ENCODE data around the gene ZCCHC24. TPM values are rescaled to one million over a fixed set of nuclear protein-coding genes. Genes with fewer than 3 reads are reported as not detected.

ZCCHC24 gene
- total RNA-seq, 2 experiments from 2014 or later: 0.98 to 2.2 TPM

DNA sequence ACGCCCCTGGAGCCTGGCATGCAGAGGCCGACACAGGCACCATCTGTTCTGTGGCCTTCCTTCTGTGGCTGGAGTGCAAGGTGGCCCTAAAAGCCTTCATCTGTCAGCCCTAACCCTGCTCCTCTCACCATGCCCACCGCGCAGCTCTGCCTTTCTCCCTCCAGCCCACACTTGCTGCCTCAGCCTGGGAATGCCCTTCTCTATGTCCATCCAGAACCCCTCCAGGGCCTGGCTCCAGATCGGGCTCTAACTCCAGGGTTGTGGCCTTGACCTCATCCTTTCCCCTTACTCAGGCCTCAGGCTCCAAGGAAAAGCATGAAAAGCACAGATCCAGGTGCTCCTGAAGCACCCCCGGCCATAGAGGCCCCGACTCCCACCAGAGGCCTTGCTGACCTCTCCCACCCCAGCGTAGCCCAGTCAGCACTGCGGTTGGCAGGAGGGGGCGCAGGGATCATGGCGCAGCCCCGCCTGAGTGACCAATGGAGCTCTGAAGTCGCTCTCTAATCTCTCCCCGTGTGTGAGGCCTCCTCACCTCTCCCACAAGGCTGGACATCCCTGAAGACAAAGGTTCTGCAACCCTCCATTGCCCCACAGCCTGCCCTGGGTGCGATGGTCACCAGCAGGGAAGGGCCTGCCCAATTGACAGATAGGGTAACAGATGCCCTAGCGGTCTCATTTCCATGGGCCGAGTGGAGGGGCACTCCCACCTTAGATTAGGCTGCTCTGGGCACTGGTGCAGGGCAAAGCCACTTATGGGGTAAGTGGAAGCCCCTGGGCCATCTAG is 9.2 kb downstream of the ZCCHC24 start:
- Histone ChIP-seq H4K20me1 (ENCODE audit: insufficient read depth, low read length) (no peaks in the 10 kb centered on the region), H3K9me3 (ENCODE audit: low read length) (no peaks in the 10 kb centered on the region), H3K27ac (ENCODE audit: low read depth, low read length, poor library complexity, severe bottlenecking) (no peak overlapping the region), H3K4me2 (ENCODE audit: low read length) (no peak overlapping the region), H3K79me2 (ENCODE audit: insufficient read depth, low read depth, low read length) (no peaks in the 10 kb centered on the region), H2AFZ (ENCODE audit: low read length) (no peak overlapping the region), H3K36me3 (ENCODE audit: insufficient read depth, low read length) (no peaks in the 10 kb centered on the region), H3K9me2 (ENCODE audit: insufficient read depth, low read length) (no peaks in the 10 kb centered on the region), H3K4me3 (ENCODE audit: low read depth, low read length, poor library complexity, severe bottlenecking) (no peak overlapping the region), H3K4me1 (ENCODE audit: insufficient read depth, low read length, poor library complexity, severe bottlenecking) (no peaks in the 10 kb centered on the region)
- ChIA-PET POLR2A (no interaction called here), CTCF (ENCODE audit: unreplicated experiment) (no interaction called here)
- BruUV-seq (replicated peaks): no TSS peak
- no peak for DNase-seq (ENCODE audit: low spot score)
- intact Hi-C loops (cut with micrococcal nuclease; ENCODE audit: unreplicated experiment): no loop called here
- TF ChIP-seq EZH2phosphoT487 (IDR thresholded peaks at IDR 0.05; ENCODE audit: borderline replicate concordance, low read depth, low read length): no peak
- TF ChIP-seq, protein P1, sequence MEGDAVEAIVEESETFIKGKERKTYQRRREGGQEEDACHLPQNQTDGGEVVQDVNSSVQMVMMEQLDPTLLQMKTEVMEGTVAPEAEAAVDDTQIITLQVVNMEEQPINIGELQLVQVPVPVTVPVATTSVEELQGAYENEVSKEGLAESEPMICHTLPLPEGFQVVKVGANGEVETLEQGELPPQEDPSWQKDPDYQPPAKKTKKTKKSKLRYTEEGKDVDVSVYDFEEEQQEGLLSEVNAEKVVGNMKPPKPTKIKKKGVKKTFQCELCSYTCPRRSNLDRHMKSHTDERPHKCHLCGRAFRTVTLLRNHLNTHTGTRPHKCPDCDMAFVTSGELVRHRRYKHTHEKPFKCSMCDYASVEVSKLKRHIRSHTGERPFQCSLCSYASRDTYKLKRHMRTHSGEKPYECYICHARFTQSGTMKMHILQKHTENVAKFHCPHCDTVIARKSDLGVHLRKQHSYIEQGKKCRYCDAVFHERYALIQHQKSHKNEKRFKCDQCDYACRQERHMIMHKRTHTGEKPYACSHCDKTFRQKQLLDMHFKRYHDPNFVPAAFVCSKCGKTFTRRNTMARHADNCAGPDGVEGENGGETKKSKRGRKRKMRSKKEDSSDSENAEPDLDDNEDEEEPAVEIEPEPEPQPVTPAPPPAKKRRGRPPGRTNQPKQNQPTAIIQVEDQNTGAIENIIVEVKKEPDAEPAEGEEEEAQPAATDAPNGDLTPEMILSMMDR (conservative IDR thresholded peaks at IDR 0.05; ENCODE audit: low read length): no peak

DNA sequence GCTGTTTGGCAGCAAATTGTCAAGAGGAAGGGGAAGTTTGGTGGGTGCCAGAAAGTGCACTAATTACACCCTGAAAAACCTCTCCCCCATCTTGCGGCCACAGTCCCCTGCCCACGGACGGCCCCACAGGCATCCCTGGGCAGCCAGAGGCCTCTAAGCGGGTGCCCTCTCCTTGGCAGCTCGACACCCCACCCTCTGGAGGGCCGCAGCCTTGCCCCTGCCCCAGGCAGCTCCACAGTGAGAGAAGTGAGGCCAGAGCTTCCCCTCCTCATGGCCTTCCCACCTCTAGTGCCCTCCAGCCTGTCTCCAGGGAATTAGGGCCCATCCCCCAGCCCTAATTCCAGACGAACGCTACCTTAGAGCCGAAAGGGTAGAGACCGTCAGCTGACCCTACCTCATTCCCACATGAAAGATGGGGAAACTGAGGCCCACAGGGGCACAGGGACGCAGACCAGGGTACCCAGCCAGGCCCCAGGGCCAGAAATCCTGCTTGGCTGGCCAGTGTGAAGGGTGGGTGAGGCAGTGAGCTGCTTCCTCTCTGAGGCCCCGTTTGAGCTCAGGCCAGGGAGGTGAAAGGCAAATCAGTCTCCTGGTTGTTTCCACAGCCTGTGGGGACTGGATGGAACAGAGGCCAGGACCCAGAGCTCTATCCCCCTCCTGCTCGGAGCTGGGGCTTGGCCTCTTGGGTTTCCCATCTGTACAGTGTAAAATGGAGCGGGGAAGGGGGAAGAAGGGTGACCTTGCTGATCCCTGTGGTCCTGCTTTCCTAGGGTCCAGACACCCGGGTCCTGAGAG is 10.0 kb downstream of the ZCCHC24 start:
- Histone ChIP-seq H3K4me3 (ENCODE audit: low read depth, low read length, poor library complexity, severe bottlenecking) (no peak overlapping the region), H4K20me1 (ENCODE audit: insufficient read depth, low read length) (no peaks in the 10 kb centered on the region), H3K9me3 (ENCODE audit: low read length) (no peaks in the 10 kb centered on the region), H3K4me1 (ENCODE audit: insufficient read depth, low read length, poor library complexity, severe bottlenecking) (no peaks in the 10 kb centered on the region), H3K9me2 (ENCODE audit: insufficient read depth, low read length) (no peaks in the 10 kb centered on the region), H3K27ac (ENCODE audit: low read depth, low read length, poor library complexity, severe bottlenecking) (no peak overlapping the region), H3K36me3 (ENCODE audit: insufficient read depth, low read length) (no peaks in the 10 kb centered on the region), H3K79me2 (ENCODE audit: insufficient read depth, low read depth, low read length) (no peaks in the 10 kb centered on the region), H3K4me2 (ENCODE audit: low read length) (no peak overlapping the region), H2AFZ (ENCODE audit: low read length) (no peak overlapping the region)
- intact Hi-C loops (cut with micrococcal nuclease; ENCODE audit: unreplicated experiment): no loop called here
- POLR2A ChIA-PET: no interaction called here
- no TSS peak for BruUV-seq (replicated peaks)
- CTCF ChIA-PET (ENCODE audit: unreplicated experiment): no interaction called here
- no peak for DNase-seq (ENCODE audit: low spot score)
- TF ChIP-seq EZH2phosphoT487 (IDR thresholded peaks at IDR 0.05; ENCODE audit: borderline replicate concordance, low read depth, low read length): no peak
- TF ChIP-seq, protein P1 (conservative IDR thresholded peaks at IDR 0.05; ENCODE audit: low read length): no peak

DNA sequence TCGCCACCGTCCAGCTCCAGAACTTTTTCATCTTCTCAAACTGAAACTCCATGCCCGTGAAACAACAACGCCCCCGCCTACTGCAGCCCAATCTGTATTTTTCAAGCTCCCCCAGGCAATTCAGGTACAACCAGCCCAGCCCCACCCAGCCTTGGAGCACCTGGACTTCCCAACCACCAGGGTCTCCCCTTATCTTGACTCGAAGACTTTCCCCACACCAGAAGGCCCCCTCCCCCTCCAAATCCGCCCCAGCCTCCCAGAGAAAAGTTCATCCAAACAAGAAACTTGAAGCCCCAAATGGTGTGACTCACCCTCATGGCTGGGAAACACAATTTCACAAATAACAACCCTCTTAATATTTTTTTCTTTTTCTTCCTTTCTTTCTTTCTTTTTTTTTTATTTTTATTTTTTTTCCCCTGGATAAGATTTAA is 10.6 kb downstream of the ZCCHC24 start:
- no peak overlapping the region for H3K4me2 ChIP-seq (ENCODE audit: low read length)
- intact Hi-C loops (cut with micrococcal nuclease; ENCODE audit: unreplicated experiment): no loop called here
- H2AFZ ChIP-seq (ENCODE audit: low read length): no peak overlapping the region
- ChIA-PET CTCF (ENCODE audit: unreplicated experiment) (no interaction called here), POLR2A (no interaction called here)
- no peaks in the 10 kb centered on the region for H3K4me1 ChIP-seq (ENCODE audit: insufficient read depth, low read length, poor library complexity, severe bottlenecking)
- no peaks in the 10 kb centered on the region for H4K20me1 ChIP-seq (ENCODE audit: insufficient read depth, low read length)
- H3K9me2 ChIP-seq (ENCODE audit: insufficient read depth, low read length): no peaks in the 10 kb centered on the region
- H3K79me2 ChIP-seq (ENCODE audit: insufficient read depth, low read depth, low read length): no peaks in the 10 kb centered on the region
- H3K9me3 ChIP-seq (ENCODE audit: low read length): no peaks in the 10 kb centered on the region
- H3K36me3 ChIP-seq (ENCODE audit: insufficient read depth, low read length): no peaks in the 10 kb centered on the region
- H3K4me3 ChIP-seq (ENCODE audit: low read depth, low read length, poor library complexity, severe bottlenecking): no peak overlapping the region
- no peak for DNase-seq (ENCODE audit: low spot score)
- TF ChIP-seq EZH2phosphoT487 (IDR thresholded peaks at IDR 0.05; ENCODE audit: borderline replicate concordance, low read depth, low read length): no peak
- TF ChIP-seq, protein P1 (conservative IDR thresholded peaks at IDR 0.05; ENCODE audit: low read length): no peak
- H3K27ac ChIP-seq (ENCODE audit: low read depth, low read length, poor library complexity, severe bottlenecking): no peak overlapping the region
- no TSS peak for BruUV-seq (replicated peaks)

Measured in OCI-LY7 (cell line).